Measurements from ENCODE around the gene C5orf58. TPM values are rescaled to one million over a fixed set of nuclear protein-coding genes. Genes with fewer than 3 reads are reported as not detected.

The C5orf58 gene
- total and polyA plus RNA-seq, 2 donors (not counting 1 experiment from before 2014, with no cell fraction given): not detected

GRCh38 chr5:170279459-170279817, 46.7 kb downstream of the C5orf58 start:
- Histone ChIP-seq H3K4me2 (replicated peaks; ENCODE audit: low read depth, low read length, poor library complexity, severe bottlenecking) (peak overlapping the region; percentile 79), H2AFZ (ENCODE audit: insufficient read depth, low read depth, low read length, poor library complexity, severe bottlenecking) (peak overlapping the region; percentile 67), H3K27me3 (replicated peaks in 1 of 4; ENCODE audit: control extremely low read depth in 1 of 4, control insufficient read depth in 3 of 4, insufficient read depth in 4 of 4, low read length in 3 of 4) (no peaks in the 10 kb centered on the region), H4K20me1 (ENCODE audit: control insufficient read depth, insufficient read depth, low read length, poor library complexity, severe bottlenecking) (no peaks in the 10 kb centered on the region), H3K4me3 (ENCODE audit: control extremely low read depth in 1 of 5, extremely low read depth in 1 of 5, insufficient read depth in 1 of 5, low read depth in 2 of 5, low read length in 4 of 5) (peak overlapping the region in 1 of 5 experiments; percentile 3), H3K79me2 (ENCODE audit: control insufficient read depth, insufficient read depth, low read length) (no peaks in the 10 kb centered on the region), H3K9me3 (ENCODE audit: control extremely low read depth in 1 of 3, control insufficient read depth in 2 of 3, insufficient read depth in 1 of 3, low read length in 2 of 3) (peaks cover 3 to 9% (median 6%) of the 10 kb centered on the region in 3 donors), H3K36me3 (replicated peaks in 1 of 2; ENCODE audit: control extremely low read depth in 1 of 2, control insufficient read depth in 1 of 2, extremely low read depth in 1 of 2, insufficient read depth in 2 of 2, low read length in 1 of 2) (no peaks in the 10 kb centered on the region), H3K4me1 (ENCODE audit: control insufficient read depth in 2 of 2, insufficient read depth in 2 of 2, low read length in 2 of 2) (peaks cover 41 to 46% of the 10 kb centered on the region in 2 donors), H3K27ac (ENCODE audit: low read length in 2 of 2) (peak overlapping the region in 1 of 2 donors; percentile 49), H3K9ac (ENCODE audit: low read length) (no peak overlapping the region)
- no peak for TF ChIP-seq CTCF (IDR thresholded peaks at IDR 0.05)
- no peak for TF ChIP-seq EZH2 (IDR thresholded peaks at IDR 0.05; ENCODE audit: borderline replicate concordance, insufficient read depth, low read depth, low read length, poor library complexity, severe bottlenecking)
- H3K4me1 Mint-ChIP-seq: peaks cover 46% of the 10 kb centered on the region
- DNase-seq: no peak
- ChIA-PET POLR2A (interaction anchor here (1.0 to 2.7 kb wide), 4 partner anchors 10 to 52 kb away, joined by 3 to 10 read pairs (median 6); partner anchors contain the start of gene LCP2), CTCF (interaction anchor here (0.9 to 8.9 kb wide), 7 partner anchors 11 to 68 kb away, joined by 3 to 127 read pairs (median 11); partner anchors contain the start of gene LCP2)
- peak overlapping the region; percentile 90 for H3K27ac Mint-ChIP-seq
- ATAC-seq (ENCODE audit: low read depth): no peak
- WGBS (ENCODE audit: insufficient coverage): no CpG with 5 or more reads among the region's 4 CpGs
- intact Hi-C loops (cut with micrococcal nuclease): loop anchor here (1.0 kb wide), 1 partner anchor 14 kb away; no protein-coding TSS in a partner anchor
- peaks cover 8% of the 10 kb centered on the region for H3K9me3 Mint-ChIP-seq (ENCODE audit: insufficient read depth)
- H3K4me3 Mint-ChIP-seq: peak overlapping the region; percentile 61
- no peaks in the 10 kb centered on the region for H3K27me3 Mint-ChIP-seq

- no peak for ATAC-seq (ENCODE audit: low read depth)
- Histone ChIP-seq H3K9ac (ENCODE audit: low read length) (no peak overlapping the region), H3K4me3 (ENCODE audit: control extremely low read depth in 1 of 5, extremely low read depth in 1 of 5, insufficient read depth in 1 of 5, low read depth in 2 of 5, low read length in 4 of 5) (no peak overlapping the region), H3K4me2 (replicated peaks; ENCODE audit: low read depth, low read length, poor library complexity, severe bottlenecking) (no peak overlapping the region), H2AFZ (ENCODE audit: insufficient read depth, low read depth, low read length, poor library complexity, severe bottlenecking) (no peak overlapping the region), H3K27me3 (replicated peaks in 1 of 4; ENCODE audit: control extremely low read depth in 1 of 4, control insufficient read depth in 3 of 4, insufficient read depth in 4 of 4, low read length in 3 of 4) (no peaks in the 10 kb centered on the region), H3K79me2 (ENCODE audit: control insufficient read depth, insufficient read depth, low read length) (no peaks in the 10 kb centered on the region), H4K20me1 (ENCODE audit: control insufficient read depth, insufficient read depth, low read length, poor library complexity, severe bottlenecking) (no peaks in the 10 kb centered on the region), H3K36me3 (replicated peaks in 1 of 2; ENCODE audit: control extremely low read depth in 1 of 2, control insufficient read depth in 1 of 2, extremely low read depth in 1 of 2, insufficient read depth in 2 of 2, low read length in 1 of 2) (no peaks in the 10 kb centered on the region), H3K9me3 (ENCODE audit: control extremely low read depth in 1 of 3, control insufficient read depth in 2 of 3, insufficient read depth in 1 of 3, low read length in 2 of 3) (peaks cover 3 to 12% (median 10%) of the 10 kb centered on the region in 3 donors), H3K4me1 (ENCODE audit: control insufficient read depth in 2 of 2, insufficient read depth in 2 of 2, low read length in 2 of 2) (peaks cover 41 to 45% of the 10 kb centered on the region in 2 donors), H3K27ac (ENCODE audit: low read length in 2 of 2) (no peak overlapping the region)
- peak overlapping the region; percentile 61 for H3K4me3 Mint-ChIP-seq
- no peak for DNase-seq
- ChIA-PET POLR2A (interaction anchor here (1.9 to 2.7 kb wide), 2 partner anchors 13 to 51 kb away, joined by 6 to 10 read pairs; no protein-coding TSS in a partner anchor), CTCF (interaction anchor here (1.7 to 8.9 kb wide), 5 partner anchors 11 to 60 kb away, joined by 4 to 127 read pairs (median 17); partner anchors contain the start of gene LCP2)
- WGBS (ENCODE audit: insufficient coverage): 71% methylated on average over 5 of the region's 6 CpGs
- peaks cover 46% of the 10 kb centered on the region for H3K4me1 Mint-ChIP-seq
- peaks cover 8% of the 10 kb centered on the region for H3K9me3 Mint-ChIP-seq (ENCODE audit: insufficient read depth)
- TF ChIP-seq CTCF (IDR thresholded peaks at IDR 0.05) (no peak), EZH2 (IDR thresholded peaks at IDR 0.05; ENCODE audit: borderline replicate concordance, insufficient read depth, low read depth, low read length, poor library complexity, severe bottlenecking) (no peak)
- H3K27ac Mint-ChIP-seq: peak overlapping the region; percentile 90
- H3K27me3 Mint-ChIP-seq: no peaks in the 10 kb centered on the region
- intact Hi-C loops (cut with micrococcal nuclease): no loop called here
Measured at GRCh38 chr5:170280011-170280493, 47.3 kb downstream of the C5orf58 start.

Data from B cell (primary cell).